Keratinocyte (primary cell): ENCODE results near the gene BCAS1. TPM values are rescaled to one million over a fixed set of nuclear protein-coding genes. Genes with fewer than 3 reads are reported as not detected.

ENCODE experiments used
- DNase-seq: peaks from one replicate; pipeline ENCODE4 v3.0.0-alpha.2; 2011; ENCODE audit warnings: low read depth, missing footprints, low spot score
- FAIRE-seq: peaks from 2 replicates; lab custom pipeline; 2011; peaks lifted over from hg19 to GRCh38; lab: Jason Lieb, UNC
- H2AFZ ChIP-seq: 2 replicates; pipeline ENCODE4 v1.6.0; 2012; ENCODE audit warnings: low read length, control low read depth, inconsistent platforms; ENCODE audit not compliant: control insufficient read depth
- H3K27ac ChIP-seq: 2 replicates; pipeline ENCODE4 v1.5.1; 2011; ENCODE audit warnings: low read length; ENCODE audit not compliant: control insufficient read depth, insufficient read depth
- H3K27me3 ChIP-seq: 3 replicates; pipeline ENCODE4 v1.6.0; 2011; ENCODE audit warnings: low read length; ENCODE audit not compliant: control insufficient read depth, insufficient read depth; ENCODE audit errors: extremely low read depth
- H3K36me3 ChIP-seq, 2 experiments: 2 replicates in 1 of 2; 3 replicates in 1 of 2; pipeline ENCODE4 v1.5.1; 2011; ENCODE audit warnings: low read length in 2 of 2, mild to moderate bottlenecking in 1 of 2; ENCODE audit not compliant: control insufficient read depth in 2 of 2, insufficient read depth in 2 of 2; ENCODE audit errors: extremely low read depth in 1 of 2
- H3K4me1 ChIP-seq: 3 replicates; pipeline ENCODE4 v1.5.1; 2011; ENCODE audit warnings: low read length; ENCODE audit not compliant: control insufficient read depth, insufficient read depth; ENCODE audit errors: extremely low read depth
- H3K4me2 ChIP-seq: 3 replicates; pipeline ENCODE4 v1.6.0; 2011; ENCODE audit warnings: low read depth, low read length; ENCODE audit not compliant: control insufficient read depth, insufficient read depth; ENCODE audit errors: extremely low read depth
- H3K4me3 ChIP-seq, 3 experiments: fragments of 200-600 bp in 1 of 3; sonication (generic) in 1 of 3; 2 replicates in 2 of 3; 3 replicates in 1 of 3; pipeline ENCODE4 v1.5.1; 2011 to 2016; ENCODE audit warnings: low read length in 3 of 3, mild to moderate bottlenecking in 3 of 3, control low read depth in 2 of 3, inconsistent platforms in 1 of 3, low read depth in 1 of 3, mixed read lengths in 1 of 3, mixed run types in 1 of 3, moderate library complexity in 1 of 3; ENCODE audit not compliant: control insufficient read depth in 2 of 3, insufficient read depth in 2 of 3; ENCODE audit errors: extremely low read depth in 1 of 3
- H3K79me2 ChIP-seq: 2 replicates; pipeline ENCODE4 v1.6.0; 2012; ENCODE audit warnings: low read length; ENCODE audit not compliant: control insufficient read depth, insufficient read depth
- H3K9ac ChIP-seq: 3 replicates; pipeline ENCODE4 v1.6.0; 2011; ENCODE audit warnings: low read length; ENCODE audit not compliant: control insufficient read depth, insufficient read depth; ENCODE audit errors: extremely low read depth
- H3K9me1 ChIP-seq: 3 replicates; pipeline ENCODE4 v1.6.0; 2011; ENCODE audit warnings: low read length; ENCODE audit not compliant: control insufficient read depth, insufficient read depth; ENCODE audit errors: extremely low read depth
- H3K9me3 ChIP-seq: 2 replicates; pipeline ENCODE4 v1.5.1; 2012; ENCODE audit warnings: low read depth, low read length; ENCODE audit not compliant: control insufficient read depth
- H4K20me1 ChIP-seq: 3 replicates; pipeline ENCODE4 v1.6.0; 2011; ENCODE audit warnings: low read length; ENCODE audit not compliant: control insufficient read depth, insufficient read depth; ENCODE audit errors: extremely low read depth
- CTCF ChIP-seq, 3 experiments: IDR thresholded peaks in 1 of 3; conservative IDR thresholded peaks in 1 of 3; optimal IDR thresholded peaks in 1 of 3; 2 replicates in 2 of 3; 3 replicates in 1 of 3; pipeline versions ENCODE3 to v1.5.1; 2011; ENCODE audit warnings: low read length in 3 of 3, mild to moderate bottlenecking in 3 of 3, moderate library complexity in 2 of 3, control low read depth in 1 of 3, inconsistent platforms in 1 of 3; ENCODE audit not compliant: insufficient read depth in 2 of 3; ENCODE audit errors: extremely low read depth in 1 of 3
- EZH2 ChIP-seq: IDR thresholded peaks from one replicate; pipeline ENCODE4 v1.6.1; 2012; ENCODE audit warnings: inconsistent platforms, mild to moderate bottlenecking, low read length, moderate library complexity
- dilution Hi-C: fragments of 300-500 bp; cut with MboI; formaldehyde crosslinking; loops from one replicate; pipeline ENCODE4 v1.7.0; 2020; ENCODE audit warnings: low sequenced_read_pairs; ENCODE audit not compliant: extremely low pct_ligation_motif_present
- polyA plus RNA-seq, 5 experiments: library from polyadenylated mRNA; depleted of rRNA in 3 of 5; stranded (reverse) in 3 of 5; stranded (forward) in 1 of 5; unstranded in 1 of 5; fragments of >200 nt; gene quantifications; 1 replicate in 1 of 5; 2 replicates in 3 of 5; 3 replicates in 1 of 5; pipeline versions ENCODE4 v1.2.1 to v1.2.3, GENCODE V29; 2011 to 2012; ENCODE audit warnings: missing spikeins in 2 of 5, low read depth in 1 of 5, low replicate concordance in 1 of 5

The BCAS1 gene
- polyA plus RNA-seq, 1 donor (not counting 4 experiments of a cell fraction or from before 2014, with no cell fraction given) = not detected

GRCh38 chr20:53949319-53949839 is 121.0 kb downstream of the BCAS1 start:
- dilution Hi-C loops = no loop called here
- no peak for TF ChIP-seq EZH2
- TF ChIP-seq CTCF (optimal IDR thresholded peaks at IDR 0.05 in 1 of 3, IDR thresholded peaks at IDR 0.05 in 1 of 3, conservative IDR thresholded peaks at IDR 0.05 in 1 of 3; ENCODE audit: extremely low read depth in 1 of 3, insufficient read depth in 2 of 3, low read length in 3 of 3) = no peak
- Histone ChIP-seq H3K4me3 (no peak overlapping the region), H4K20me1 (no peaks in the 10 kb centered on the region), H3K4me1 (peaks cover 18% of the 10 kb centered on the region), H3K9me1 (no peaks in the 10 kb centered on the region), H3K27me3 (no peaks in the 10 kb centered on the region), H2AFZ (peak overlapping the region; percentile 61), H3K27ac (peak overlapping the region; percentile 69), H3K4me2 (peak overlapping the region; percentile 39), H3K9ac (peak overlapping the region; percentile 30), H3K36me3 (no peaks in the 10 kb centered on the region), H3K79me2 (no peaks in the 10 kb centered on the region), H3K9me3 (no peaks in the 10 kb centered on the region)
- DNase-seq (peak; percentile 54), FAIRE-seq (peak; percentile 72)

- Histone ChIP-seq H3K4me1 (peaks cover 18% of the 10 kb centered on the region), H2AFZ (peak overlapping the region; percentile 8), H3K9me1 (no peaks in the 10 kb centered on the region), H3K79me2 (no peaks in the 10 kb centered on the region), H4K20me1 (no peaks in the 10 kb centered on the region), H3K4me3 (peak overlapping the region in 1 of 3 experiments; percentile 13), H3K4me2 (peak overlapping the region; percentile 39), H3K36me3 (no peaks in the 10 kb centered on the region), H3K9ac (no peak overlapping the region), H3K27me3 (no peaks in the 10 kb centered on the region), H3K27ac (peak overlapping the region; percentile 69), H3K9me3 (no peaks in the 10 kb centered on the region)
- no peak for TF ChIP-seq CTCF (optimal IDR thresholded peaks at IDR 0.05 in 1 of 3, IDR thresholded peaks at IDR 0.05 in 1 of 3, conservative IDR thresholded peaks at IDR 0.05 in 1 of 3; ENCODE audit: extremely low read depth in 1 of 3, insufficient read depth in 2 of 3, low read length in 3 of 3)
- no peak for TF ChIP-seq EZH2
- dilution Hi-C loops = no loop called here
- DNase-seq = no peak
- no peak for FAIRE-seq
Observed at GRCh38 chr20:53948383-53949318, 121.7 kb downstream of the BCAS1 start.
